Activated CD4-positive, alpha-beta T cell treated with anti-CD3 and anti-CD28 coated beads, Interleukin-2, amount 50 U/mL, for 4 hours (primary cell): ENCODE data around the gene BCL2L13.
"Not testable (repeated sequence)": the region's sequence is repeated elsewhere in the genome, so short reads cannot be mapped to it uniquely, and the experiment has no call there.

ENCODE experiments used
- DNase-seq, 2 experiments: peaks; one replicate each; pipeline ENCODE4 v3.0.0-alpha.2; 2020

The BCL2L13 gene

DNA sequence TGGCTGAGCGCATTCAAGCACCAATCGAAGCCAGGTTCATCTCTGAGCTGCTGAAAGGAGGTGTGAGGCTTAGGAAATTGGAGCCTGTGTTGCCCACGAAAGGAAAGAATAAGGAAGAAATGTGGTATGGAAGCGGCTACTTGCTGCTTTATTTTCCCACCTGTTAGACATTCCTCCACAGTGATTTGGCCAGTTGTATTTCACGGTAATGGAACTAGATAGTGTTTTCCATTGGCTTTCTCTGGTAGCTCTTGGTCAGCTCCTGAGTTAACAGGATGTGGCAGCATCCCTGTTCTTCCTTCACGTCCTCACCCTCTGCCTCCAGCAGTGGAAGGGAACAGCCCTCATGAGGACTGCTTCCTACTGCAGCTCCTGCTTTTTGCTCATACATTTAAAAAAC is 91.0 kb downstream of the BCL2L13 start:
- no peak for DNase-seq

DNA sequence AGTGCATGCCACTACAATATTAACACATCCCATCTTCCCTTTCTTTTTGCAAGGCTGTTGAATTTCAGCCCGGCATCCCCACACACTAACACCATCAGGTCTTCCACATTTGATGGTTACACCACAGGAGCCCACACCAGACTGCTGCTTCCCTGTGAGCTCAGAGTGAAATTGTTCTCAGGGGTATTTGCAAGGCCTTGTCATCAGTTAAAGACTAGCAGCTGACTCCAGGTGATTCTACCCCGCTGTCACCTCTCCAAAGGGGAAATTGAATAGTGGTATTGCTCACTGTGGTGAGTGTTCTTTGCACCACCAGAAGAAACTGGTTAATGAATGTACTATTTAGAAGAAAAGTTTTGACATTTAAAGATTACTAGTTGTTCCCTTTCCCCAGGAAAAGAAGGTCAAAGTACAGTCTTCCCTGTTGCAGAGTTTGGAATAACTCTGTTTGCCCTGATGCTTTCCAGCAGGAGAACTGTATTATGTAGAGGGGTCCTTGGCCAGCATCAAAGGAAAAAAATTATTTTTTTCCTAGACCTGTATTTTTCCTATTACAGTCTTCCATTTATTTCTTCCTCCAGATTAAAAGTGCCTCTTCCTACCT is 93.8 kb downstream of the BCL2L13 start:
- no peak for DNase-seq

DNA sequence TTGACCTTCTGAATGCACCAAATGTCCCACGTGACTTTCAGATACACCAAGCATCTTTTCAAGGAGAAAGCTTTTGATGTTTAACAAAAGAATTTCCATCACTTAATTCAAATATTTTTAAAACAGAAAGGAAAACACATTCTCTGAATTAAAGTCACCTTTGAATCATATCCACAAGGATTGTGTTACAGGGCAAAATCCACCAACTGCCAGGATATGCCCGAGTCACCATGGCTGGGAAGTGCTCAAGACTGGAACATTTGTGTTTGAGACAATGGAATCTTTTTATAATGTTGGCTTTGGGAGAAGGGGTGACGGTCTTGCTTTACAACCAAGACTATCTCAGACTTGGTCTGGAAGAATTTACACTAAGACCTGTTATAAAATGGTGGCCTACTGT is 94.9 kb downstream of the BCL2L13 start:
- DNase-seq: no peak

DNA sequence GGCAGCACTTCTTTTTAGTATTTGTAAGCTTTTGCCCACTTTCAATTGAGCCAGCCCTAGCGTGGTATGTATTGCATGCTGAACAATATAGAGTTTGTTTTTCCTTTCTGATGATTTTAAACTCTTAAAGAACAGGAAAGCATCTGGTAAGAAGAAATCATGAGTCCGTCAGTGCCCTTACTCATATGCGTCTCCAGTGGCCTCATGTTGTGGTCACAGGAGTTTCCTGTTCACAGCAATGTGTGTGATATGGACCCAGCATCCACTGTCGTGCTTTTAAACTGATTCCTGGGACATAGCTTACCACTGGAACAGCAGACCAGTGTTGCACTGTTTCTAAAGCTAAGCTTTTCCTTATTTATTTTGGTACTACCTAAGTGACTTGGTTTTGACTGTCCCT is 95.6 kb downstream of the BCL2L13 start:
- DNase-seq: no peak

DNA sequence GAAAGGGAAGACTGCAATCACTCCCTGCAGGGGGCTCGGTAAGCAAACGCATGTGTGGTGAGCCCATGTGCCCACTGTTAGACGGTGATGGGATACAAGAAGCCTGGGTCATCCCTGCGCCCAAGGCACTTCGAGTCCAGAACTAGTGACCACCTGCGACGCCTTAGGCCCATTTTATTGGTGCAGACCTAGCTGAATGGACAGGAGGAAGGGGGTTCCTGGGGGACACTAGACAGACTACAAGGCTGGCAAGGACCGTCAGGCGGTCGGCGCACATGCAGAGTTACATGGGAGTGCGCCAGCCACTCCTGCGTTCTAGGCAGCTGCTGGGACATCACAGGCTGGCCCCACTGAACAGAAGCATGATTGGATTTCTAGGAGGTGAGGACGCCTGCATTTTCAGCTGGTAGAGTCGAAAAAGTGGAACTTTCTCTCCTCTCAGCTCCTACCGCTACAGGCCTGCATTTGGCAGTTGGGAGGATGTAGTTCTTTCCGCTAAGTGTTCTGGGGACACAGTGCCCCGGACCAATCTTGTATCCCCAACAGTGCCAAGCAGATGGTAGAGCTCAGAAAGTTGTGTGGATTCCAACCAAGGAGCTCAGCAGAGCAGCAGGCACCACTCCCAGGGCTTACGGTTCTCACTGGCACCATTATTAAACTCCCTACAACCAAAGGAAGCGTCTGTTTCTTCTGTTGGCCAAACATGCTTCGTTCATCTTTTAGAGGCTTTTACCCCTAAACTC is 100.0 kb downstream of the BCL2L13 start:
- DNase-seq: no peak

DNA sequence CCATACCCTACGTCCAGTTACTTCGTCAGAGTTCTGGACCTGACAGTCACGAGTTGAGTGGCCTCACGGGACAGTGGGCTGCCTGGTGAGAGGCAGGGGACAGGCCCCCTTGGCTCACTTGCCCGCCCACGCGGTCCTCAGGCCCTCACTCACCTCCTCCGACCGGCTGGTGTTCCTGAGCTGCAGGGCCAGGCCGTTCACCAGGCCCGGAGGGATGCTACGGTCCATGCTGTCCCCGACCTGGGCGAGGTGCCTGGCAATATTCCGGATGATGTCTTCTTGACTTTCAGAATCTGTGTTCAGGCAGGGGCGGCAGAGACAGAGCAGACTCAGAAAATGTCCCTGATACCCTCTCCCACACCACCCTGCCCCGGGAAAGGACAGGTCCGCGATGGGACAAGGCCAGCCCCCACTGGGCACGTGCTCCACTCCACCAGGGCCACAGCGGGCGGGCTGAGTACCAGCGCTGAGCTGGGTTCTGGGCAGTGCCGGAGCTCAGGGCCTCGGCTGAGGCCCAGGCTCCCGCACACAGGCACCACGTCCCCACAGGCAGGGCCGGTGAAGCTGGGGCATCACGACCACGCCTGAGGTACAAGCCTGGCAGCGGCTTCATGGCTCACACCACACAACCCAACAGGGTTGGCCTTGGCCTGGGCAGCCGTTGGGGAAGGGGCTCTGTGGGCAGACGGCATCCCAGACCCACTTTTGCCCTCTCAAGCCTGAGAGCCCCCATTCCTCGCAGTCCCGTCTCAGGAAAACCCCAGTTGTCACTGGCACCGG is 100.8 kb downstream of the BCL2L13 start:
- no peak for DNase-seq

DNA sequence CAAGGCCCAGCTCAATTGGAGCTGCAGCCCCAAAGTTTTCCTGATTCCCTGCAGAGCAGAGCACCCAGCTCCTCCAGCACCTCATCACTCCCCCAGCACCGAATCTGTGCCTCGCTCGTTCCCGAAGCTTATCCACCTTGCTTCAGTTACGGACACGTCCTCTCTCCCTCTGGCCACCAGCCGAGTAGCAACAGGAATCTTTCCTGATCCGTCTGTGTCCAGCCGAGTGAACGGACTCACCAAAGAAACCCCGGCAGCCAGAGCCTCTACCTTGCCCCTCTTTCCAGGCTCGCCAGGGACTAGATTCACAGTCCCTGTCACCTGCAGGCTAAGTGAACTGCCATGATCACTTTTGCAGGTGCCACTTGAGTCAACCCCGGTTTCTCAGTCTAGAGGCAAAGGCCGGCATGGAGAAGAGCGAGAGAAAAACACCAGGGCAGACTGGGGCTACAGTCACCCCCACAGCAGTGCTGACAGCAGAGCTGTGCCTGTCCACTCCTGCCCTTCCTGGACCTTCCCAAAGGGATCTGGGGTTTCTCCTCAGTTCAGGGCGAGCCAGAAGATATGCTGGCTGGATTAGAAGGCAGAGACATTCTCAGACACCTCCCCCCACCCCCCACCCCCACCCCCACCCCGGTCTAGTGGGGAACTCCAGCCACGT is 103.4 kb downstream of the BCL2L13 start:
- DNase-seq: no peak

DNA sequence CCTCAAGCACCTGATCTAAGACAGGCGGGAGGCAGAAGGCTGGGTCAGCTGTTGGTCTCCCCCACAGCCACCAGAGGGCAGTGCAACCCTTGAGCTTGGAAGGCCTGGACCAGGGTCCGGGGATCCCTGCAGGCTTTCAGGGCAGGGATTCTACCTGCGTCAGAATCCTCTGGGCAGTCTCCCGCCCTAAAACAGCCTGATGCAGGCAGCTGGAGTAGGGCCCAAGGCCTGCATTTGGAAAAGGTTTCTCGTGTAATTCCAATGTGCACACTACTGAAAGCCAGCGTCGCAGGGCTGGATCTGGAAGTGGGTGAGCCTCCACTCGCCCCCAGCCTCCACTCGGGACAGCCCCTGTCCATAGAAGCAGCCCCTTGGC is 104.0 kb downstream of the BCL2L13 start:
- peak; percentile 65 to 70 for DNase-seq

DNA sequence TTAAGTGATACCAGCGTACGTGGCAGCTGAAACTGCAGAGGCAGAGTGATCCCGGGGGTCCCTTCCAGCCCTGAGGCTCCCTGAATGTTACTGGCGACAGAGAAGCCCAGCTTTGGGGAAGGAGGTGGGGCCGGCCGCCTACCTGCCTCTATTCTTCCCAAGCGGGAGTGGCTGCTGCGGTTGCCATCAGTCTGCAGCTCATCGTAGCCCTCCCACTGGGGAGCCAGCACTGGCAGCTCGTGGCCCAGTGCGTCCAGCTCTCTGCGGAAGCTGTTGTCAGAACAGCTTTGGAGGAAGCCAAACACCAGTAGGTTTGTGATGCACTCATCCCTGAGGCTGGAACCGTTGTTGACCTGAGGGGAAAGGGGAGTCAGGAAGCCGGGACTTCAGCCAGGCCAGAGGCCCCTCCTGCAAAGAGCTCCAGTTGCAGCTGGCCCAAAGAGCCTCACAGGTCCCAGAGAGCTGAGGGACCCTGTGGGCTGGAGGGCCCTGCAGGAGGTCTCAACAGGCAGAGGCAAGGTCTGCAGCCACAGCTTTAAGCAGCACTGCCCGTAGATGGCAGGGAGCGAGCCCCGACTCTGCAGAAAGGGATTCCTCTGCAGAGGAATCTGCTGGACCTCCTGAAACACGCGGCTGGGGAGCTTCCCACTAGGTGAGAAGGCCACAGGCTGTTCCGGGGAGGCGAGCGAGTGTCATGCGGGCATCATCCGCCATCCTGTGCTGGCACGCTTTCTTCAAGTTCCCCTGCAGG is 105.3 kb downstream of the BCL2L13 start:
- no peak for DNase-seq

DNA sequence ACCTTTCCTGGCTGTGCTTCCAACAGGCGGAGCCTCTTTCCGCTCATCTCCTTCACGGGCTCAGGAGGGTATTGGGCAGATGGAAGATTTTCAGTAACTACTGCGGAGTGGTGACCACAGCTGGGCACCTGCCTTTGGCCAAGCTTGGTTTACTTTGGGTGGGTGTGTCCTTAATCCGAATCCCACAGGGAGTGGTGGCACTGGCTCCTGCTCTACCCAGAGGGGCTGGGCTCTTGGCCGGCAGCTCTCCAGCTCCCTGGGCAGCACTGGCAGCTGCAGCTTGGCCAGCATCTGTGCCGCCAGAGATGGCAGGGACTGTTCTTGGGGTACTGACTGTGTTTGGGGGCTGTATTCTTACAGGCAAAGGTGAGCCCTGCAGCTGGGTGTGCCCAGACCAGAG is 105.9 kb downstream of the BCL2L13 start:
- no peak for DNase-seq

DNA sequence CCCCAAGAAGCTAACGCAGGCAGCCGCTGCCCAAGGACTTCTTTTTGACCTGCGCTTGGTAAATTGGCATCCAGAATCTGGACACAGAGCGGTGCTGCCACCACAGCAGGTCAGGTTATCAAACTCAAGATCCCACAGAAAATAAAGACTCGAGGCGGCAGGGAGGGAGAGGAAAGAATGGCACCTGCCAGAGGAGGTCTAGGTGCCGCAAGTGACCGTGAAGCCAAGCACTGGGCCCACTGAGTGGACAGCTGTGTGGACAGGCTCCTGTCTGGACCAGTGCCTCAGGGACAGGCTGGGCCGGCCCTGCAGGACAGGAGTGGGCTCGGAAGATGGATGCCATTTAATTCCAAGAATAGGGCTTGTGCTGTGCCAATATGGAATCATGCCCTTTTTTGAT is 108.4 kb downstream of the BCL2L13 start:
- no peak for DNase-seq

DNA sequence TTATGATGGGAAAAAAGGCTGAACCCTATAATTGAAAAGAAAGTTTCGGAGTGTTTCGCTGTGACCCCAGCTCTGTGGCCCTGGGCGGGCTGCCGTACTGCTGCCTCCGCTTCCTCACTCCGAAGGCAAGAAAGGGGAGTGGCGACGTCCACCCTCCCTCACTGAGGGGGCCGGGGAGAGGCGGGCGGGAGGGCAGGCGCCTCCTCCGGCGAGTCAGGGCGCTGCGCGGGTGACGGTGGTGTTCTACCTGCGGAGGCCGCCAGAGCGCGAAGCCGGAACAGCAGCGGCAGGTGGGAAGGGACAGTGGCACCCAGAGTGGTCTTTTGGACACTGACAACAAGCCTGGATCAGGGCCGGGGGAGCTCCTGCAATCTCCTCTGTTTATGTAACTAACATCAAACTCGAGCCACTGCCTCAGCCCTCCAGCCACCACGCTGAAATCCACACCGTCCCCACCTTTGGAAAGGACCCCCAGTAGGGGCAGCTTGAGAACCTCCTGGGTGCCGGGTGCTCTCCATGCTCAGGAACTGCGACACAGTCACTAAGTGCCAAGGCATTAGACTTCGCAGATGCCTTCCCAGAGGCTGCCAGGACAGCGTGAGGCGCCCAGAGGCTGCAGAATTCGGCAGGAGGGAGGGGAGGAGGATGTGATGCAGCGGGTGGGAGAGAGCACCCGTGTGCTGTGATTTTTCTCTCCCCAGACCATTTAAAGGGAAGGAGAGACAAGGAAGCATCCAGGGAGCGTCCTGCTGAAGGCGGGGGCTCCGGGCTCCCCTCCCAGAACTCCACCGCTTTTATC is 110.2 kb downstream of the BCL2L13 start:
- DNase-seq: no peak

DNA sequence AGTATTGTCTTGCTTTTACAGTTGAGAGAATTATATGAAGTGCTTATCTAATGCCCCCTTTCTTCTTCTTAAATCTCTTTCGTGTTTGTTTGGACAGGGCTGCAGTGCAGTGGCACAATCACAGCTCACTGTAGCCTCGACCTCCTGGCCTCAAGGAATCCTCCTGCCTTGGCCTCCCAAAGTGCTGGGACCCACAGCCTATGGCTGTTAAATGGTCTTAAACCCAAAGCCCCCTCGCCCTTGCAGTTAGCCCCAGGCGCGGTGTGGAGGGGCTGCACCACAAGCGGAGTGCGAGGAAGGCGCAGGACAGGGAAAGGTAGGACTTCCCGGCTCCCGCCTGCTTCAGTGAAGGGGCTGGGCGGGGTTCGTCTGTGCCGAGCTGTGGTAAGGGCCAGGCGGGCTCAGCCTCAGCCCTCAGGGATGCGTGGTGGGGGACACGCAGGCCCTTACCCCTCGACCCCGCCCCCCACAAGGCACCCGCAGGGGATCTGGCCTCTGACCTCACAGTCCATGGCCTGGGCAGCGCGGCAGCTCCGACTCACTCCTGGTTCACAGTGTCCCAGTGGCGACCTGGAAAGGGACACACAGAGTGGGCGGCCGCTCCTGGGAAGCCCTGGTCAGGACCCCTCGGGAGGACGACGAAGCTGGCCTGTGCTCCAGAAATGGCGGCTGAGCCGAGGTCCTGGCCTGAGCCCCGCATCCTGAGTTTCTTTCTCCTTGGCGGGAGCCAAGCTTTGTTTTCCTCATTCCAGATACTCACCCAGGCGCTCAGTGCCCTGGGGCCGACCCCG is 111.2 kb downstream of the BCL2L13 start:
- DNase-seq: no peak

DNA sequence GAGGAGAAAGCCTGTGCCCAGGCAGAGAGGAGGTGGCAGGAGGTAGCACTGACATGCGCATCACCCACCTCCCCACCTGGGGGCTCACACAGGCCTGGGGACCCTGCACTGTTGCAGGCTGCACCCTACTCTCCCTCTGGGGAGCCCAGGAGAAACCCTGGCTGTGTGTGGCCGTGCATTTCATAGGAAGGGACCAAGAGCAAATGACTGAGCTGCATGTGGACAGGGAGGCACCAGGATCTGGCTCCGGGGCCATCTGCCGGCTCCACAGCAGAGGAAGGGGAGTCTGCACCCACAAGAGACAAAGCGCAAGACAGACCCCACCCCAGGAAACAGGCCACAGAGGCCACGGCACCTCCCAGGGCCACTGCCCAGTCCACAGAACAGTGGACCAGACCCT is 113.0 kb downstream of the BCL2L13 start:
- no peak for DNase-seq

DNA sequence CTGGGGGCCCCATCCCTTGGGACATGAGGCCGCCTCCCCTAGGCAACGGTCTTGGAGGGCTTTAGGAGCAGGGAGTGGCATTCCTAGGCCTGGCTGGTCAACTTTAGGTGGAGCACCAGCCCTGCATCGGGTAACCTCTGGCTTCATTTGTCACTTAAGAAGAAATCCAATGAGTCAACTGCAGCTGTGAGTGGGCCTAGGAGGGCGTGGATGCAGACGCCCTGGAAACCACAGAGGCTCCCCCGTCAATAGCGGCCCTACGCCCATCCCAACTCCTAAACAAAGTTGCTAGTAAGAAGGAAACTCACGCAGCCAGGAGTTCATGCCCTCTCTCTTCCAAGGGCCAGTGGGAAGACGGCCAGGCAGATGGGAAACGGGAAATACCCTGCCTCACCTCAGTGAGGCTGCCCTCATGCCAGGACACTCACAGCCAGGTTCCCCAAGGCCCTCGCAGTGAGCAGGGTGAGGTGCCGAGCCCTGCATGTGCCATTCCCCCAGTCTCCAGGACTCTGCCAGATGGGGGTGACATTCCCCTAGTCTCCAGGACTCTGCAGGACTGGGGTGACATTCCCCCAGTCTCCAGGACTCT is 114.9 kb downstream of the BCL2L13 start:
- no peak for DNase-seq

DNA sequence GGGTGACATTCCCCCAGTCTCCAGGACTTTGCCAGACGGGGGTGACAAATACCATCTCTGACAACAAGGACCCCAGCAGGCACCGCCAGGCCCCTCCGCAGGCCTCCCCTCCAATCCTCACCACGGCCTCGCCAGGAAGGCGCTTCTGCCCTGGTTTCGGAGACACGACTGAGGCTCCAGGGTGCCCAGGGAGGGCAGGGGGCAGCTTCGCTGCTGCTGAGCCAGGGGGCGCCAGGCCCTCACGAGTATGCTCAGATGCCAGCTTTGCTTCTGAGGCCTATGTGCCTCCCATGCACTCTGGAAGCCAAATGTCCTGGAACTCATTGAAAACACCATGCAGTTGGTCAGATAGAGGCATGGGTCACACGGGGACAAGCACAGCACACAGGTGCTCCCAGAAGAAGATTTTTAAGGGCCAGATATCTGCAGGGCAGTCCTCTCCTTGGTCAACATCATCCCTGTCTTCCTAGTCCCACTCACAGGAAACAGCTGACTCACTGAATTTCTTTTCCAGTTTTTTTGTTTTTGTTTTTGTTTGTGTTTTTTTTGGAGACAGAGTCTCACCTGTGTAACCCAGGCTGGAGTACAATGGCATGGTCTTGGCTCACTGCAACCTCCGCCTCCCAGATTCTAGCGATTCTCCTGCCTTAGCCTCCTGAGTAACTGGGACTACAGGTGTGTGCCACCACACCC is 115.8 kb downstream of the BCL2L13 start:
- no peak for DNase-seq

DNA sequence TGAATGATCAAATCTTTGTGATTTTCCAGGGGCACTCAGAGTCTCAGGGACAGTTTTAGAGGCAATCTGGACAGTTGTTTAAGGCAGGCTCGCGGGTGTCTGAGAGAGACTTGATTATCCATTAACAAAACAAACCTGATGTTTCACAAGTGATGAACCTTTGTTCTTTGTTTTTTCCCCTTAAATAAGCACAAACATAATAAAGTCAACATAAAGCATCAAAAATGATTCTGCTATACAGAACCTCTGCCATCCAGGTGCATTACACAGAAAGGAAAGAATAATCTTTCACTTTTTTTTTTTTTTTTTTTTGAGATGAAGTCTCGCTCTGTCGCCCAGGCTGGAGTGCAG is 122.6 kb downstream of the BCL2L13 start:
- no peak for DNase-seq

DNA sequence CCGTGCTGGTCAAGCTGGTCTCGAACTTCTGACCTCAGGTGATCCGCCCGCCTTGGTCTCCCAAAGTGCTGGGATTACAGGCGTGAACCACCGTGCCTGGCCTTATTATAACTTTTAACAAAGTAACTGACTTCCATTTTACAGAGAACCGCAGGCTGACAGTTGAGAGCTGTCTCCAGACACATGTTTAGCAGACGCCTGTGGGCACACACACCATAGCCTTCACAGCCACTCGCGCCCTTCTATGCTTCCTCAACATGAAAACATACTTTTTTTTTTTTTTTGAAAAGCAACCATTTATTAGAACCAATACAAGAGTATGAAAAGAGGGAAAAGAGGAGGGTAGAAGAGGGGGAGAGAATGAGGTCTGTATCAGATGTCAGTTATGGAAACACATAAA is 124.9 kb downstream of the BCL2L13 start:
- not testable (repeated sequence) for DNase-seq

DNA sequence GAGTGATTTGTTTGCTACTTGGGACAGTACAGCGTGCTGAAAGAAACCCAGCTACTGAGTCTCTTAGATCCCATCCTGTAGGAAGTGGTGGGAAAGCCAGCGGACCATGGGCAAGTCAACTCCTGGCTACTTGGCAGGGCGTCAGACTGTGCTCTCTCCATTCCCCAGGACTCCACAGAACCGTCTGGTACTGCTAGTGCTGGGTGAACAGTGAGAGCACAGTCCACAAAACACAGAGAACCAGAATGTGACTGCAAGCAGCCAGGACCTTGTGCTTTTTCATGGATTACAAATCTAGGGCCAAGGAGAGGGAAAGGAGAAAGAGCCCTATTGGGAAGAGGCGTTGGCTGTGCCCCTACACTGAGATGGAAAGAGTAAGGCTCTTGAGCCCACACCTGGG is 125.5 kb downstream of the BCL2L13 start:
- no peak for DNase-seq

DNA sequence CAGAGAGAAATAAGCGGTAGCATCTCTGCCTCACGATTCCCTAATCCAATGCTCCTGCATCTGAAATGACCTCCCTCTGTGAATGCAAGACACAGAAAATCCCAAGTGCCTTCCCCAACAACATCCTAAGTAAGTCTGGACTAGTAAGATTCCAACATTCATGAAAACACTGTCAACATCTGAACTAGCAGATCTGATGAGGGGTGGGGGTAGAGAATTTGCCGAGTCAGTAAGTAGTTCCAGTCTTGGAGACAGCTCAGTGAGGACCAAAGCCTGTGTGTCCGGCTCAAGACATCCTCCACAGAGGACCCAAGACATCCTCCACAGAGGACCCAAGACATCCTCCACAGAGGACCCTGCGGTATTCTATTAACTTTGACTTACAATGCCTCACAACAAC is 126.3 kb downstream of the BCL2L13 start:
- not testable (repeated sequence) for DNase-seq
